T-helper 1 cell treated with Interleukin-12 subunit alpha and Interleukin-12 subunit beta and Interleukin-4 antibody, amounts not matched to agents 30 ng/mL and 1 ng/mL, for 36 hours (primary cell): ENCODE measurements around the gene SRC. TPM values are rescaled to one million over a fixed set of nuclear protein-coding genes. Genes with fewer than 3 reads are reported as not detected.

Experiments used
- intact Hi-C: fragments of 100-400 bp; cut with micrococcal nuclease; formaldehyde crosslinking; loops from one replicate; pipeline ENCODE4 v1.15.1; 2024
- total RNA-seq: library from RNA; stranded (reverse); gene quantifications from 2 replicates; pipeline ENCODE4 v1.2.3, GENCODE V29; 2022

Gene SRC
- total RNA-seq: 5.3 TPM in 2 replicates

DNA sequence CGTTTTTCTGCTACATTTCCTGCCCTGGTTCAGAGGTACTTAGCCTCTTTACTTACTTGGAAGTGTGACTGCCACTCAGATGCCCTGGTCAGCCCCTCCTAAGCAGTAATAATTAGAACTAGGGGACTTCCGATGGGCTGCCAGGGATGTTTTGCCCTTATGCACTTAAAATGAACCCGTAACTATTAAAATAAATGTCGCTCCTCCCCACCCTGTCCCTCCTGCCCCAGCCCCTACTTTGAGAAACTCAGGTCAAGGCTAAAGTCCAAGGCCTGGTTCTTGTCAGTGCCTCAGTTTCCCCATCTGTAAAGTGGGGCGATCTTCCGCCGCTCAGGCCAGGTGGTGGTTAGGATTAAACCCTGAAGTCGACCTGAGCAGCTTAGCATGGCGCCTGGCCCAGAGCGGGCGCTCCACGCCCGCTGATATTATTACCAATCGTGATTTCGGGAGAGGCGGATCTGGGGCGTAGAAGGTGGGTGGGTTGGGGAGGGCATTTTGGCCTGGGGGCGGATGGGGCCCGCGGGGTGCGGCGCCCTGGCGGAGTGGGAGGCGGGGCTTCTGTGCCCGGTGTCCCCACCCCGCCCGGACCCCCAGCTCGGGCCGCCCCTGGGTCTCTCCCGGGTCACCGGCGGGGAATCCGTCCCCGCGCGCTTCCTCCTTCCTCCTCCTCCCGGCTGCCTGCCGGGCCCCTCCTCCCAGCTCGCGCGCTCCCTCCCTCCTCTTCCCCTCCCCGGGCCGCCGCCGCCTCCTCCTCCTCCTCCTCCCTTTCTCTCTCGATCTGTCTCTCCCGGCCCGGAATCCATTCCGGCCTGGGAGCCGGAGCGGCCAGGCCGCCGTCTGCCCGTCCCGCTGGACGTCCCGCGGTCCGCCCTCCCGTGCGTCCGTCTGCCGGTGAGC lies at the start of gene SRC:
Gene SRC, plus strand, starts transcription at position 802 of the 897 bp plus-strand sequence. CDS start 38,014 bp downstream, outside the sequence.
- intact Hi-C loops: loop anchor here (2.0 kb wide), 1 partner anchor 57 kb away; the partner anchor contains the start of gene MANBAL

DNA sequence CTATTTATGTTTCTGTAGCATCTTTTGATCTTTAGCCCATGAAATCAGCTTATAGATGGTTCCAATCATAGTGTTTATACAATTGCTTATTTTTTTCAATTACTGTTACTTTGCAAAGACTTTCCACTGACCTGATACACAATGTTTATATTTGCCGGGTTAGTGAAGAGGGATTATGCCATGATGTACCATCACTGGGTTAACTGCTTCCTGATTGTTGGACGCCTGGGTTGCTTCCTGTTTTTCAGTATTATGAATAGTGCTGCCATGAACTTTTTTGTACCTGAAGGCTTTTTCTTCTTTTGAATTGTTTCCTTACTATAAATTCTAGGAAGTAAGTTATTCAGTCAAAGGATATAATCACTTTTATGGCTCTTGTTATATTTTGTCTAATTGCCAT lies 49.6 kb upstream of the SRC start:
- intact Hi-C loops: no loop called here

DNA sequence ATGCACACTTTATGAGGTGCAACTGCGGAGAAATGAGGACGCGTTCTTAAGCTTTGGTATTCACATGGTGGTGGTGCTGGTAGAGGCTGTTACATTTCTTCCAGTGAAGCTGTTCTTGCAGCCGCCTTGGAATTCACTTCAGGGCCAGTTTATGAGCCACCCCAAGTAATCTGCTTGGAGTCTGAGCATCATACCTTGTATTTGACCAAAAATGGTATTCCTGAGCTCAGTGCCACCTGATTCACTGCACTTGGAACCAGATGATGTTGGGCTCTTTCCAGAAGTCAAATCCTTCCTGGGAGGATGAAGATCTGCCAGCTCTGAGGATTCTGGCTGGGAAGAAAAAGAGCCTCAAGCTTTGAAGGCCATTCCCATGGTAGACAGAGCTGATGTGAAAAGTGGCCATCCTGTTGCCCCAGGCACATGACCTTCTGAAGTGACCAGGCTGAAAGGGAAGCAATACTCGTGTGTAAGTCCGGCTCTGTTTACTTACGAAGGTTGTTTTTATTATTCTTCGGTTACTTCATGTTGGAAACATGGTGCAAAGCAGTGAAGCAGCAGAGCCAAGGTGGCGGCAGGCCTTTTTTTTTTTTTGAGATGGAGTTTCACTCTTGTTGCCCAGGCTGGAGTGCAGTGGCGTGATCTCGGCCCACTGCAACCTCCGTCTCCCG lies 48.7 kb upstream of the SRC start:
- intact Hi-C loops: no loop called here

DNA sequence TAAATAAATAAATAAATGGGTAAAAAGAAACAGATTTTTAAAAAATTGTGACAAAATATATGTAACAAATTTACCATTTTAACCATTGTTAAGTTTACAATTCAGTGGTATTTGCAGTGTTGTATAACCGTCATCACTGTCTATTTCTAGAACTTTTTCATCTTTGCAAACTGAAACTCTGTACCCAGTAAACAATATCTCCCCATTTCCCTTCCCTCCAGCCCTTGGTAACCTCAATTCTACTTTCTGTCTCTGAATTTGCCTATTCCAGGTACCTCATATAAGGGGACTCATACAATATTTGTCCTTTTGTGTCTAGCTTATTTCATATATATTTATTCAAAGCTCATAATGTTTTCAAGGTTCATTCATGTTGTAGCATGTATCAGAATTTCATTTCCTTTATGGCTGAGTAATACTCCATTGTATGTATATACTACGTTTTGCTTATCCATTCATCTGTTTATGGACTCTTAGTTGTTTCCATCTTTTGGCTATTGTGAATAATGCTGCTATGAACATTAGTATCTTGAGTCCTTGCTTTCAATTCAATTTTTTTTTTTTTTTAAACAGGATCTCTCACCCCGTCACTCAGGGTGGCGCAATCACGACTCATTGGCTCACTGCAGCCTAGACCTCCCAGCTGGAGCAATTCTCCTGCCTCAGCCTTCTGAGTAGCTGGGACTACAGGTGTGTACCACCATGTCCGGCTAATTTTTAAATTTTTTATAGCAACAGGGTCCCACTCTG lies 47.6 kb upstream of the SRC start:
- intact Hi-C loops: no loop called here

DNA sequence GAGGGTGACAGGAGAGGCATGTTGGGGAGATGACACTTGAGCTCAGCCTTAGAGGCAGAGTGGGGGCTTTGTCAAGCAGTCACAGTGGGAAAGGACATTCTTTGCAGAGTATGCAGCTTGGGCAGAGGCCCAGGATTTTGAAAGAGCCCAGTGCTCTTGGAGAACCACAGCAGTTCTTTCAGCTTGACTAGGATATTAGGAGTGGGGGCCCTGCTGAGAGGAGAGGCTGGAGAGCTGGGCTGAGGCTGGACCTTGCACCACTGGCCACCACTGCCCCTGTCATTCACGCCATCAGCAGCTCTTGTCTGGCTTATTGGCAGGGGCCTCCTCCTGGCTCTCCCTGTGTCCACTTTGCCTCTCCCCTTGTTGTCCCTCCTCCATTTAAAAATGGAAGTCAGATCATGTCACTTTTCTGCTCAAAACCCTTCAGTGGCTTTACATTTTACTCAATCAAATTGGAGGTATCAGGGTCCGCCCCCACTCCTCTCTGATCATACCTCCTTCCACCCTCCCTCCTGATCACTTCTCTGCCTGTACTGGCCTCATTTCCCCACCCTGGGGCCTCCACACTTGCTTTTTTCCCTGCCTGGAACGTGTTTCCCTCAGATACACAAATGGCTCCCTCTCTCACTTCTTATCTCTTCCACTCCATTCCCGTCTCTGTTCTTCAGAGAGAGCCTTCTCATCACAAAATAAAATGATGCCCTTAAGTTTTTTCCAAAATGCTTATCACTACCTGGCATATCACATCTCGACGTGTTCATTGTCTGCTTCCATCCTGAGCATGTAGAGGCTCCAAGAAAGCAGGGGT lies 46.0 kb upstream of the SRC start:
- intact Hi-C loops: no loop called here

DNA sequence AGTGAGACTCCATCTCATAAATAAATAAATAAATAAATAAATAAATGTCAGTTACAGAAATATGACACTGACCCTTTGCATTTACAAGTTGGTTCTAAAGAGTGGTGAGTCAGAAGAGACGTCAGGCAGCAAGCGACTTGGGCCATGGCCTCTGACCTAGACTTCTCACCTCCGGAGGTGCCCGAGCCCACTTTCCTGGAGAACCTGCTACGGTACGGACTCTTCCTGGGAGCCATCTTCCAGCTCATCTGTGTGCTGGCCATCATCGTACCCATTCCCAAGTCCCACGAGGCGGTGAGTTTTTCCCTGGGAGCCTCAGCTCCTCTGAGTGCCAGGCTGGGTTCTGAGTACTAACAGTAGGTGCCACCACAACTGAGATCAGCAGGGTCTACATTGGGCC lies 44.8 kb upstream of the SRC start:
- intact Hi-C loops: no loop called here

DNA sequence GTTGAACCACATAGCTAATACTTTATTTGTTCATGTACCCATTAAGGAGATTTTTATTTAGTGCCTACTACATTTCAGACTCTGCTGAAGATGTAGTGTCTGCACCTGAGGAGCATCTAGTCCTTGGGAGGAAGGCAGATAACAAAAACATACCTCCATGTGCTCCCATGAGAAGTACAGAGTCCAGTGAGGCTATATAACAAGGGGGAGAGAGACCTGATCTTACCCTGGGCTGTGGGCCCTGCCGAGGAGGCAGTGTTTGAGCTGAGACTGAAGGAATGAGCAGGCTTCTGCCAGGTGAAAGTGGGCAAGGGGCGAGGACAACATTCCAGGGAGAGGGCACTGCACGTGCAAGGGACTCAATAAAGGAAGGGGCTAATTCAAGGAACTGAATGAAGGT lies 44.4 kb upstream of the SRC start:
- intact Hi-C loops: no loop called here

DNA sequence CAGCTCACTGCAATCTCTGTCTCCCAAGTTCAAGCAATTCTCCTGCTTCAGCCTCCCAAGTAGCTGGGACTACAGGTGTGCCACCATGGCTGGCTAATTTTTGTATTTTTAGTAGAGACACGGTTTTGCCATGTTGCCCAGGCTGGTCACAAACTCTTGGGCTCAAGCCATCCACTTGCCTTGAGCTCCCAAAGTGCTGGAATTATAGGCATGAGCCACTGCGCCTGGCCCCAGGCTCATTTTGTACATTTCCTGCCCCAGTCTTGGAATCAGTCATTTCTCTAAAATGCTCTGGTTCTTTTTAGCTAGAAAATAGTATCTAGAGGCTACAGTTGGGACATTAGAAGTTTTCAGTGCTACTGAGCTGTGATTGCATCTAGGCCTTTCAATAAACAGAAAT lies 43.0 kb upstream of the SRC start:
- intact Hi-C loops: no loop called here

DNA sequence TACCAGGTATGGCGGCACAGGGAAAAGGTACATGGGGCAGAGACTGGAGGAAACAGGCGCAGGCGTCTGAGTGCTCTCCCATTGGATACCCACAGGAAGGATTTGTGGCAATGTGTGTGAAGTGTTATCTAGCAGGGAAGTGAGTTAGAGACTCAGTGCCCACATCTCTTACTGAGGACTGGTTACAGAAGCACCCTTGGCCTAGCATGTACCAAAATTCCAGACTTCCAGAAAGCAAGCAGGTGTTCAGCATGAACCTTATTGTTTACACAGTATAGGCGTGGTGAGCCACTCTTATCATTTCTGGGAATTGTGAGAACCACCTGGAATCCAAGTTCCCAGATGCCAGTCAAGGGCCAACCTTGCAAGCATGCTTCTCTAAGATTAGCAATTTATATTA lies 42.3 kb upstream of the SRC start:
- intact Hi-C loops: no loop called here

DNA sequence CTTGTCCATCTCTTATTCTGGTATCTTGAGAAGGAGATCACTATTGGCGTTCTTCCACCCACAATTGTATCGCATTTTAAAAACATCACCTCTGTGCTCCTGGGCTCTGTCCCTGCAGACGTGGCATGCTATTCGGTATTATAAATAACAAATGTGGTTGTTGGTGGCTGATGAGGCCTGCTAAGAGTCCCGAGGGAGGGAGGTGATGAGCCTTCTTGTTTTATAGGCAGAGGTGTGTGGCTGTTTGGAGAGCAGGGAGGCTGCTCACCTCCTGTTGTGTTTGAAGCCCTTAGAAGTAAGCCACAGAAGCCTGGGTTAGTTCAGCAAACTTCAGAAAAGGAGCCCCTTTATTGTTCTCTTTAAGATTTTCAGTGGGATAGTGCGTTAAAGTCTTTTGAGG lies 40.9 kb upstream of the SRC start:
- intact Hi-C loops: no loop called here

DNA sequence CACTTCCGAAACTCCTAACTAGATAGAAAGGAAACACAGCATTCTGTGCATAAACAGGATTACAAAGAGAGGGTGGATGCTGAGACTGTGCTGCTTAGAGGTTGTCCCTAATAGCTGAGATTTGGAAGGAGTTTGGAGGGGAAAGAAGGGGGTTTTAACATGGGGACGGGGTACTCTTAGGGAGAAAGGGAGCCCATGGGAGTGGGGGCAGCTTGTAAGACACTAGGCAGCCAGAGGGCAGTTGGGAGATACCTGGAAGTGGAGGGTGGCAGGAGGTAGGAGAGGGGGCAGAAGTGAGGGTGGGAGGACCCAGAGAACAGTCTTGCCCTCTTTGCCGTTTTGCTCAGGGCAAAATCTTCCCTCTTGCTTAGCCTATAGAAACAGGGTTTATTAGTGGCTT lies 40.1 kb upstream of the SRC start:
- intact Hi-C loops: no loop called here

DNA sequence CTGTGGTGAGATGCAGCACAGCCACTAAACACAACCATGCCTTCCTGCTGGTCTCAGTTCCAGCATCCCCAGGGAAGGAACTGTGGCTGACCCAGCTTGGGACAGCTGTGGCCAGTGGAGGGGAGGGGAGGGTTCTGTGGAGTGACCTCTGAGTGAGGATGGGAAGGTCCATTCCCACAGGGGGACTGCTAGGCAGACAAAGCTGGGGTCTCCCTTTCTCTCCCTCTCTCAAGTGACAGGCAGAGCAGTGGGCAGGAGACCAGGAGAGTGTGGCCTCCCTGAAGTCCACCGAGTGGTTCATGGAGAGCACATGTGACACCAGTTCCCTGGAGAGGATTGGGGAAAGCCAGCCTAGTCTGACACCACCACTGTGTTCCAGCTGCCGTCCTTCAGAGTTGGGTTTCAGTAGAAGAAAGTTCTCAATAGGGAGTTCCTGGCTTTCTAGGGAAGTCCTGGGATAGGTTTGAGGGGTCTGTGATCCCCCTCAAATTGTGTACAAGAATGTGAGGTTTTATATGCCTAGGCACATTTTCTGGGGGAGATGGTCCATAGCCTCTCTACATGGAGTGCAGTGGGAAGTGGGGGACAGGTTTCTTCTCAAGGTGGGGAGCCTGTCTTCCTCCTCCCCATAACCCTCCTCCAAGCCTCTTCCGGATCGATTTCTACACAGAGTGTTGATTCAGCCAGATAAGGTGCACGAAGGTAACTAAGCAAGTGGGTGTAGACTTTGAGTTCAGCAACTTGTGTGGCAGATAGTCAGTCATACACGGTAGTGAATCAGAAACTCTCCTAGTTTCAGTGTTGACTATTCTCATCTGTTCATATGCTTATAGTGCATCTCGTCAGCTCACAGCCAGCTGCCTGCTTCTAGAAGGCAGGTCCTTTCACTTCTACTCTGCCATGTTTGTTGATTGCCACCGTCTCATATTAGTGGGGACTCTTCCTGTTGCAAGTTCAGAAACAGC lies 37.6 kb upstream of the SRC start:
- intact Hi-C loops: no loop called here

DNA sequence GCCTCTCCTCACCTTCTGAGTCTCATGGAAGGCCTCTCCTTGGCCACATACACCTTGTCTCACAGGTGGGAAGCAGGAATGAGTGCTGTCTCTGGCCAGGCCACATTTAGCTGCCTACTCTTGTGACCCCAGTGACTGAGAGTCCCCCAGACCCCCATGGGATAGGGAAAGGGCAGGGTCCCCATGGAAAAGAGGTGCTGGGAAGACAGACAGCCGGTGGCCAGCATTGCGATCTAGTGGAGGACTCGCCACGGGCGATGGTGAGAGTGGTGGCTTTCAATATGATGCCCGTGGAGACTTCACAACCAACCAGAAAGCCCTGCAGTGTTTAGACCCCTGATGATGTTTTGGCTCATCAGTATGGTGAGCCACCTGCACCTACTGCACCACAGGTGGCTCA lies 36.6 kb upstream of the SRC start:
- intact Hi-C loops: no loop called here

DNA sequence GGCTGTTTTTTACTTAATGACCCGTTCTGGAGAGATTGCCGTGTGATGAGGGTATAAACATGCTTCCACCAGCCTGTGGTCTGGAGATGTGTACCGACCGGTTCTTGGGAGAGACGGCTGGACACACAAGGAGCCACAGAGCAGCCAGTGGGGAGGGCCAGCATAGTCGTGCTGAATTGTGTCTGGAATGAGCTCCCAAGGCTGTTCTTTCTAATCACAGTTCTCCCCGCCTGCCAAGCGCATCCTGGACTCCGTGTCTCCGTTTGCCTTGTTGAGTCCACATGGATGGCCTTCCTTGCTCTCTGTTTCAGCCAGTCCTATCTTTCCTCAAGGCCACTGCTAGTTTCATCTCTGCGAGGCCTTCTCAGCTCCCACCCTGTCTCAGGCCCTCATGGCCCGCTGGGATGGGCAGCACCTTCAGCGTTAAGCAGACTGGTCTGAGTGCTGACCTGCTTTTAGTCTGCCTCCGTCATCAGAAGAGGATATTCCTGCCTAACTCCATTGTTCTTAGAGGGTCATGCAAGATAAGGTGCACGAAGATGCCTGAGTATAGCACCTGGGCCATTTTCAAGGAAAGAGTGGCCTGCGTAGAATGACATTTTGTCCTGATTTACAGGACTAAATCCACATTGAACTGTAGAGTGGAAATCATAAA lies 35.9 kb upstream of the SRC start:
- intact Hi-C loops: no loop called here

DNA sequence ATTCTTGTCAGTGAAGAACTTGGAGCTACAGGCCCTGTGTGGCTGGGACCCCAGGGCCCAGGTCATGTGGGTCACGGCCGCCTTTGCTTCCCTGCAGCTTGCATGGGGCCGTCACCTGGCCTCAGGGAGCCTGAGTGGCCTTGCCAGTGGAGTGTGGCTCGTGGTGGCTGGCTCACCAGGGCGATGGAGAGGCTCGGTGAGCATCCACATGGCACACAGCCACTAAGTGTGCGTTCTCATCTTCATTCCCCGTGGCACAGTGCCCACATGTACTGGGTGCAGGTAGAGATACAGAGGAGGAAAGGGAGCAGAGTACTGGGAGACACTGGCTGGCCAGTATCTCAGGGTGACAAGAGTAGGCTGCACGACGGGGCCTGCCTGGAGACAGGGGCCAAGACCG lies 35.0 kb upstream of the SRC start:
- intact Hi-C loops: no loop called here

DNA sequence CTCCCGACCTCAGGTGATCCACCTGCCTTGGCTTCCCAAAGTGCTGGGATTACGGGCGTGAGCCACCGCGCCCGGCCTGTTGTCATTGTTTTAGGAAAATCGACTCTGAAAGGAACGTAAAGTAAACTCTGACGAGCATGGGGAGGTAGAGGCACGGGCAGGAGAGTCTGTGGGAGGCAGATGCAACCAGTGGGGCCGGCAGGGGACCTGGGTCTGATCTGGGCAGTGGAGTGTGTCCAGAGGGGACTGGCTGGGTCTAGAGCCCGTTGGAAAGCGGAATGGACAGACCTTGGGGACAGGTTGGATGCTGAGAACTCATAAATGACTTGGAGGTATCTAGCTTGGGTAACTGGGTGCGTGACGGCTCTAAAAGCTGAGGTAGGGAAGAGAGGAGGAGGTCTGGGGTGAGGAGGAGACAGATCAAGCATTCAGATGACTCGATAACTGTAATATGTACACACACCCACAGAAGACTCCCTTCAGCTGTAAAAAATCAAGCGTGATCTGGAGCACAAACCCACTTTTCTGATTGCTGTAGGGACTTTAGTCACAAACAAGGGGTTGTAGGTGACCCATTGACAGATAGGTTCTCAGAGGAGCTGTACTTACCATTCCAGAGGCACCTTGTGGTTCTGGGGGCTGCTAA lies 34.1 kb upstream of the SRC start:
- intact Hi-C loops: no loop called here

DNA sequence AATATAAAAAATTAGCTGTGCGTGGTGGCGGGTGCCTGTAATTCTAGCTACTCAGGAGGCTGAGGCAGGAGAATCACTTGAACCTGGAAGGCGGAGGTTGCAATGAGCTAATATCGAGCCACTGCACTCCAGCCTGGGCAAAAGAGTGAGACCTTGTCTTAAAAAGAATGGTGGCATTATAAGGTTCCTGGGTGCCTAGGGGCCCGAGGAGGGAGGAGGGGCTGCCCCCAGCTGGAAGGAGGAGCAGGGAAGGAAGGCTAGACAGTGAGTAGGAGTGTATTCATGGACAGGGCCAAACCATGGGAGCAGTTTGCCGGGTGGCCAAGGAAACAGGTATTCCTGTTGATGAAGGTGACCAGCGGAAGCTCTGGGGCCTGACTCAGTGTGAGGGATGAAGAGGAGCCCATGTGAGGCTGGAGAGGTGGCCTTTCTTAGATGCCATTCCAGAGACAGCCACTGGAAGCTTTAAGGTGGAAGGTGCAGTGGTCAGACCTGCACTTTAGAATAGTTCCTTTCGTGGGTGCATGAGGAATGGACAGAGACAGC lies 32.3 kb upstream of the SRC start:
- intact Hi-C loops: no loop called here

DNA sequence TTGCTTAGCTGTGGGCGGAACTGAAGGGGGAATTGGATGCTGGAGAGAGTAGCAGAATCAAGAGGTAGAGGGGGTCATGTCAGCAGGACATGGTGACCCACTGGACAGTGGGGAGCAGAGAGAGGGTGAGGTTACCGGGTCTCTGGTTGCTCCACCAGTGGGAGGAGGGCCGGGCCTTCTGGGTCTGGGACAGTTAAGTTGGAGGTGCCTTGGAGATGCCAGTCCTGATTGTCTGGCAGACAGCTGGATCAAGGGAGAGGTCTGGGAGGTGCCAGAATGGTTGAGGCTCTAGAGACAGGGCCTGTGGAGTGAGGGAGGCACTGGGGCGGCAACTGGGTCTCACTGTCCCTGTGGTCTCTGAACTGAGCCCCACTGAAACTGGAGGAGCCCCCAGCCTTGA lies 31.8 kb upstream of the SRC start:
- intact Hi-C loops: no loop called here

DNA sequence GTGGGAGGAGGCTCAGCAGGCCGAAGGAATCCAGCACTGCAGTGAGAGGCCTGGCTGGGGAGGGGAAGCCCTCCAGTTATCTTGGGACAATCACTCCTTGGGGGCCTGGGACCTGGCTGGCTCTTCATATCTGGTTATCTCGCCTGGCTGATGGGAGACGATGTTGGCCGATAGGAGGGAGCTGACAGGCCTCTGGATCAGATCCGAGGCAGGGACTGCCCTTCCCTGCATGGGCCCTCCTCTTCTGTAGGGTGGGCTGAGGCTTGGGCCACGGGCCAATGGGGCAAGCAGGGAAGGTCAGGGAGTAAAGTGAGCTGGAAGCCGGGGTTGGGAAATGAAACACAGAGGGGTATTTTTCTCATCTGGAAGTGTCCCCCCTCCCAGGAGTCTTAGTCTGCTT lies 31.3 kb upstream of the SRC start:
- intact Hi-C loops: no loop called here
